Activated T-helper 1 cell treated with anti-CD3 and anti-CD28 coated beads, Interleukin-12 subunit alpha, Interleukin-12 subunit beta, Interleukin-2, Interleukin-4 antibody, amounts not matched to agents 30 ng/mL and 10 ng/mL and 1 ng/mL, durations not matched to agents 14 hours and 24 hours and 36 hours (primary cell): ENCODE results near the gene C12orf42. TPM values are rescaled to one million over a fixed set of nuclear protein-coding genes. Genes with fewer than 3 reads are reported as not detected.
A peak's percentile ranks its signal among the peaks of the same experiment; 100 is the strongest.

Source experiments
- DNase-seq: peaks from one replicate; pipeline ENCODE4 v3.0.0; 2021; ENCODE audit warnings: low spot score
- H3K27ac Mint-ChIP-seq: one replicate; pipeline ENCODE4 v1.8.0; 2021; ENCODE audit warnings: mild to moderate bottlenecking, mixed read lengths
- H3K27me3 Mint-ChIP-seq: one replicate; pipeline ENCODE4 v1.8.0; 2022; ENCODE audit warnings: mild to moderate bottlenecking, moderate library complexity, mixed read lengths; ENCODE audit not compliant: insufficient read depth
- H3K36me3 Mint-ChIP-seq: one replicate; pipeline ENCODE4 v1.8.0; 2021; ENCODE audit warnings: low read depth, mixed read lengths
- H3K4me1 Mint-ChIP-seq: one replicate; pipeline ENCODE4 v1.8.0; 2021; ENCODE audit warnings: low read depth, mixed read lengths
- H3K4me3 Mint-ChIP-seq: one replicate; pipeline ENCODE4 v1.8.0; 2021; ENCODE audit warnings: mild to moderate bottlenecking, moderate library complexity, mixed read lengths
- H3K9me3 Mint-ChIP-seq: one replicate; pipeline ENCODE4 v1.8.0; 2021; ENCODE audit warnings: mixed read lengths
- intact Hi-C: fragments of 100-400 bp; cut with micrococcal nuclease; formaldehyde crosslinking; loops from one replicate; pipeline ENCODE4 v1.15.1; 2024
- total RNA-seq: library from RNA; stranded (reverse); gene quantifications from 2 replicates; pipeline ENCODE4 v1.2.3, GENCODE V29; 2022

C12orf42 gene
- total RNA-seq, 1 donor from 2014 or later = not detected

DNA sequence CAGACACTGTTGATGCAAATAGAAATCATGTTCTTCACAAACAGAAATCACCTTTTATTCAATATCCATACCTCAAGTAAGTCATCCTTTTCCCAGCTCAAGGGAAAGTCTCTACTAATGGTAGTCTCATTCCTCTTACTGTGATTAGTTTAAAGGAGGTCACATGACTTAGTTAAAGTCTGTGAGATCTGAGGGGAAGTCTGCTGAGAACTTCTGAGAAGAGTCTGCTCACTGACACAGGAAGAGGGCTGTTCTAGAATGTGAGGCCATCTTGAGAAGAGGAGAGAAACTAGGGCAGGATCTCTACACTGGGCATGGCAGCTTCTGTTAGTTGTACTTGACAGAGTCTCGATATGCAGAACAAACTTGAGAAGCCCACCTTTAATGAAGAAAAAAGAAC lies 146.8 kb downstream of the C12orf42 start:
- H3K9me3 Mint-ChIP-seq = peaks cover 18% of the 10 kb centered on the region
- H3K4me1 Mint-ChIP-seq = peaks cover 20% of the 10 kb centered on the region
- H3K27me3 Mint-ChIP-seq = peaks cover 3% of the 10 kb centered on the region
- peak overlapping the region; percentile 39 for H3K4me3 Mint-ChIP-seq
- H3K36me3 Mint-ChIP-seq = peaks cover 3% of the 10 kb centered on the region
- intact Hi-C loops = no loop called here
- no peak for DNase-seq
- no peak overlapping the region for H3K27ac Mint-ChIP-seq

DNA sequence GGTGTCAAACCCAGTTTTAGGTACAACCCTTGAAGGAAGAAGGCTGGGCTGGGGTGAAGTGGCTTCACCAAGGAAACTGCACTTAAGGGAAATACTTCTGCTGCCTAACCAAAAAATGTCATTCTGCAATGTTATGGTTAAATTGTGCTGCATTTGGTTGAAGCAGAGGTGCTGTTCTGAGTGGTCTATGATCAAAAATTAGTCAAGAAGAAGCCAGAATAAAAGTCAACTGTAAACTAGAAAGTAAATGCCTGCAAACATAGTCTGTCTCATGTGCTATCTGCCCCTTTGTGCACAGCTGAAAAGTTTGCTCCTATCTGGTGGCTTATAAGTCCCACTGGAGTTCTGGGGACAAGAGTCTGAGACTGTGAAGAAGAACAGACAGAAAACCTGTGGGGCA lies 158.8 kb downstream of the C12orf42 start:
- Mint-ChIP-seq H3K4me1 (no peaks in the 10 kb centered on the region), H3K36me3 (no peaks in the 10 kb centered on the region), H3K4me3 (no peak overlapping the region), H3K9me3 (peaks cover 7% of the 10 kb centered on the region), H3K27me3 (no peaks in the 10 kb centered on the region), H3K27ac (no peak overlapping the region)
- DNase-seq = no peak
- intact Hi-C loops = no loop called here

DNA sequence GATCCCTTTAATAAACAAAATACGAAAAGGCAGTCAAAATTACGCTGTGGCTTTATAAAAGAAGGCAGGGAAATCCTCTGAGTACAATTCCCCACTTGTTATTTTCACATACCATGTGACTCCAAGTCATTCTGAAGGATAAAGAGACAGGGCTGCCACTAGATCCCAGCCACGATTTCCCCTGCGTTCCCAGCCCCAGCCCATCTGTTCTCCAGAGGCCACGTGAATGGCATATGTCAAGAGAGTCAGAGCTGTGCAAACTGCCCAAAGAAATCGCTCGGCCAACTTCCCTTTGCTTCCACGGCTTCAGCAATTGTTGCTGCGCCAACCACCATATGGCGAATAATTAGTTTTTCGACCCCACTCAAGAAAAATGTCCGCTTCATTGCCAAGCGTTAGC lies 161.3 kb downstream of the C12orf42 start:
- intact Hi-C loops = no loop called here
- Mint-ChIP-seq H3K27ac (no peak overlapping the region), H3K9me3 (no peaks in the 10 kb centered on the region), H3K27me3 (no peaks in the 10 kb centered on the region), H3K4me1 (no peaks in the 10 kb centered on the region), H3K4me3 (no peak overlapping the region), H3K36me3 (no peaks in the 10 kb centered on the region)
- DNase-seq = no peak

DNA sequence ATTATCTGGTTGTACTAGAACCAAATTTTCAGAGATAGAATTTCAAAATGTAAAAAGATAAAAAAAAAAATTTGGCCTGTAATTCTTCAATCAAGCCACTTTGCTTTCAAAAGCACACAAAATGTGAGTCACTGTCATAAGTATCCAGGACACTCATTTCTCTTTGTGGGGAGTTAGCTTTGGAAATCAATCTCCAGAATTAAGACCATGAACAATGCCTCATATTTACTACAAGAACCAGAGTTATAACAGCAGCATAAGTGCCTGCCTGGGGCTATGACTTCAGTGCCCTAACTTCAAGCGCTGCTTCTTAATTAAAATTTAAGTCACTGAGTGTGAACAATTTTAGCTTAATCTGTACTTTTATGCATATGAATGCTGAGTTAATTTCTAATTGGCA lies 162.1 kb downstream of the C12orf42 start:
- Mint-ChIP-seq H3K36me3 (no peaks in the 10 kb centered on the region), H3K27ac (no peak overlapping the region), H3K9me3 (no peaks in the 10 kb centered on the region), H3K27me3 (no peaks in the 10 kb centered on the region), H3K4me1 (no peaks in the 10 kb centered on the region), H3K4me3 (no peak overlapping the region)
- DNase-seq = no peak
- intact Hi-C loops = no loop called here

DNA sequence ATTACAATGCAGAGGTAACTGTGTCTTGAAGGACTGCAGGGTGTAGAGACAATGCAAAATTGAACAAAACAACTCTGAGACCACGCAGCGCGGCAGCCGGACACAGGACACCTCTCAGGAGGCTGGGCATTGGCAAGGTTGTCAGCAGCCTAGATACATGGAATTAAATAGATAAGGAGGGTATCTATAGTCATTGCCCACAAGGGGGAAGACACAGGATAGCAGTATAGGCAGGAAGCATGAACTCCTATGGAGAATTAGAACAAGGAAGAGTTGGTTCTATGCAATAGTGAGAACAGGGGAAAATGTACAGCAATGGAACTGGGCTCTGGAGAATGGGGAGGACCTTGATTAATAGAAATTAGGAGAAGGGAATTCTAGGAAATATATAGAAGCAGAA lies 164.1 kb downstream of the C12orf42 start:
- H3K36me3 Mint-ChIP-seq = no peaks in the 10 kb centered on the region
- no peaks in the 10 kb centered on the region for H3K4me1 Mint-ChIP-seq
- no peak for DNase-seq
- H3K27me3 Mint-ChIP-seq = no peaks in the 10 kb centered on the region
- H3K4me3 Mint-ChIP-seq = no peak overlapping the region
- intact Hi-C loops = no loop called here
- H3K9me3 Mint-ChIP-seq = no peaks in the 10 kb centered on the region
- no peak overlapping the region for H3K27ac Mint-ChIP-seq

DNA sequence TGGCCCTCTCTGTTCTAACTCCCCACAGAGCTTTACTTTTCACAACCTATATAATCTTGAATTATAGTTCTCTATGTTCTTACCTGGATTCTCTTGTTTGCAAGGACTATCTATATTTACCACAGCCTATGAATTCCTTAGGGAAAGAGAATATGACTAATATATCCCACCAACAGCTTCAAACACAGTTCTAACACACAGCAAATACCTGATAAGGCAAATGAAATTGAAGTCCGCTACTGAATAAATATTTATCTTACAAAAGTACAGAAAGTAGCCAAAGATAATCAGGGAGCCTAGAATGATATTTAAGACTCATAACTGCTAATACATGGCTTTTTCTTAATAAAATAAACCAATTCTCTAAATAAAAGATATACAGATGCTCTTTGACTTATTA lies 165.1 kb downstream of the C12orf42 start:
- H3K27ac Mint-ChIP-seq = no peak overlapping the region
- H3K27me3 Mint-ChIP-seq = no peaks in the 10 kb centered on the region
- intact Hi-C loops = no loop called here
- DNase-seq = no peak
- no peak overlapping the region for H3K4me3 Mint-ChIP-seq
- H3K9me3 Mint-ChIP-seq = no peaks in the 10 kb centered on the region
- H3K36me3 Mint-ChIP-seq = no peaks in the 10 kb centered on the region
- H3K4me1 Mint-ChIP-seq = no peaks in the 10 kb centered on the region

DNA sequence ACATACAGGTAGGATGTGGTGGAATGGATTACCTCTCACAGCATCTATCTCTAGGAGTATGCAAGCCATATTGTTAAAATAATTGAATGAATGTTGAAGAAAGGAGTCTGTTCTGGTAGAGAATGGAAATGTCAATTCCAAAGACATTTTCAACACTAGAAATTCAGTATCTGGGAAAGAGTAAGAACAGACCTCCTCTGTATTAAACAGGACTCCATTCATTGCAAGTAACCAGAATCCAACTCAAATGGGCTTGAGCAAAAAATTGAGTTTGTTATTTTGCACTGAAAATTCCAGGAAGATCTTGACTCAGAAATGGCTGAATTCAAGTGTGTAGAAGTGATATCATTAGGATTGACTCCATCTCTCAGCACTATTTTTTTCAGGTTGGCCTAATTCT lies 168.1 kb downstream of the C12orf42 start:
- Mint-ChIP-seq H3K9me3 (no peaks in the 10 kb centered on the region), H3K4me3 (no peak overlapping the region), H3K27me3 (no peaks in the 10 kb centered on the region), H3K27ac (no peak overlapping the region), H3K36me3 (no peaks in the 10 kb centered on the region), H3K4me1 (no peaks in the 10 kb centered on the region)
- intact Hi-C loops = loop anchor here (5.0 kb wide), 1 partner anchor 180 kb away; no protein-coding TSS in a partner anchor
- DNase-seq = no peak

DNA sequence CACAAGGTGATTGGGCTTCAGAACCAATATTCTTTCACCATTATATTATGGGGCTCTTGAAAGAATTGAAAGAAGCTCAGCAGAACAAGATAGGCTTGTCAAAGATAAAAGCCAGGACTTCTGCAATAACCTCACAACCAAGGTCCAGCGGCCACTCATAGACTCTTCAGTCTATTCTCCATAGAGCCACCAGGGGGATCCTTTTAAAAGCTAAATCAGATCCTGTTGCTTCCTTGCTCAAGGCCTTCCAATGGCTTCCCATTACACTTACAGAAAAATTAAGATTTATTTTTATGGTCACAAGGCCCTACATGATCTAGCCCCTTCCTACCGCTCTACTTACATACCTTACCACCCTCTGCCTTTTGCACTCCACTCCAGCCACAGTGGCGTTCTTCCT lies 169.6 kb downstream of the C12orf42 start:
- DNase-seq = no peak
- Mint-ChIP-seq H3K4me3 (no peak overlapping the region), H3K27me3 (no peaks in the 10 kb centered on the region), H3K9me3 (peaks cover 4% of the 10 kb centered on the region), H3K4me1 (no peaks in the 10 kb centered on the region), H3K27ac (no peak overlapping the region), H3K36me3 (no peaks in the 10 kb centered on the region)
- intact Hi-C loops = loop anchor here (1.0 to 5.0 kb wide), 2 partner anchors 181 to 222 kb away; no protein-coding TSS in a partner anchor

DNA sequence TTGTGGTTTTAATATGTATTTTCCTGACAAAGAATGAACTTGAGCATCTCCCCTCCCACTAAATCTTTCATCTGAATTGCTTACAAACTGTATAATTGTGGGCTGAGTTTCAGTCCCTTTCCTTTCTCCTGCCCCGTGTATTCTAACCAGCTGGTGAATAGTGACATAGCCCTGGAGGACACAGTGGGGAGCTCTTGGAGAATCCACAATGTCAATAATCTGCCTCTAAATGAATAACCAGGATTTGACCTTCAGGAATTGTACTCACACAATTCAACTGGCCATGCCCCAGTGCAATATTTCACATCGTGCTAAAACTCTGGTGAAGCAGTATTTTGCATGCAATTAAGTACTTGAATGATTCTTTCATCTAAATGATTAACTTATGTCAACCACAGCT lies 177.2 kb downstream of the C12orf42 start:
- Mint-ChIP-seq H3K4me1 (peaks cover 6% of the 10 kb centered on the region), H3K9me3 (peaks cover 20% of the 10 kb centered on the region), H3K27ac (no peak overlapping the region), H3K4me3 (no peak overlapping the region), H3K36me3 (no peaks in the 10 kb centered on the region), H3K27me3 (peaks cover 3% of the 10 kb centered on the region)
- DNase-seq = no peak
- intact Hi-C loops = no loop called here

DNA sequence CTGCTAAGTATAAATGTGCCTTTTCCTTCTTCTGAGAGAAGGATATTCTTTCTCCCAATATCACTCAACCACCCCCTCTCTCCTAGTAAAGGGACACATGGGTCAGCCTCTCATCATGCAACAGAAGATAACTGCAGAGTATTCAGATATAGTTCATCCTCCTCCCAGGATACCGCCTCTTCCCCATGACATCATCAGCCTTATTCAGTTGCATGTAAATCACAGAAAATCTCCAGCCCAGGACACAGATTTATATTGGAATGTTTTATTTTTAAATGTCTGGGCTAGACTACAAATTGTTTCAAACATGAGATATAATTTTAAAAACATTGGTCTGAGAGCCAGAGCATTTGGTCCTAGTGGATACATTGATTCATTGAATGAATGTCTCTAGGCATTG lies 178.5 kb downstream of the C12orf42 start:
- H3K9me3 Mint-ChIP-seq = peaks cover 20% of the 10 kb centered on the region

DNA sequence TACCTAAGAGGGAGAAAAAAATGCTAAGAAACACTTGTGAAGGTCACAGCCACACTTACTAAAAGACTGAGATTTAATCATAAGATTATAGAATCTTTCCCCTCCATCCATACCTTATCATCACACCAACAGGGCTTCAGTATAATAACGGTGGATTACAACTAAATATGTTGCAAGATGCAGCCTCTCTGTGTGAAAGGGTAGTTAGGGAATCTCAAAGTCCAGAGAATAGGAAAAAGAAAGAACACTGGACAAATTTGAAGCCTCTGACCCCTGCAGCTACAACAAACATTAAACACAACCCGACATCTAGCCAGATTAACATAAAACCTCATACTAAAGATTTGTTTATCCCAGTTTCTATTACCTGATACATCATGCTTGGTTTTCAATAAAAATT lies 181.0 kb downstream of the C12orf42 start:
- Mint-ChIP-seq H3K4me3 (no peak overlapping the region), H3K27ac (no peak overlapping the region), H3K4me1 (peaks cover 8% of the 10 kb centered on the region), H3K36me3 (no peaks in the 10 kb centered on the region), H3K27me3 (peaks cover 3% of the 10 kb centered on the region), H3K9me3 (peaks cover 12% of the 10 kb centered on the region)
- no peak for DNase-seq
- intact Hi-C loops = no loop called here

More for the DNA sequence above, 178.5 kb downstream of the C12orf42 start:
- H3K36me3 Mint-ChIP-seq = no peaks in the 10 kb centered on the region
- H3K27ac Mint-ChIP-seq = no peak overlapping the region
- no peak overlapping the region for H3K4me3 Mint-ChIP-seq
- peaks cover 3% of the 10 kb centered on the region for H3K27me3 Mint-ChIP-seq
- DNase-seq = no peak
- intact Hi-C loops = no loop called here
- peaks cover 8% of the 10 kb centered on the region for H3K4me1 Mint-ChIP-seq

DNA sequence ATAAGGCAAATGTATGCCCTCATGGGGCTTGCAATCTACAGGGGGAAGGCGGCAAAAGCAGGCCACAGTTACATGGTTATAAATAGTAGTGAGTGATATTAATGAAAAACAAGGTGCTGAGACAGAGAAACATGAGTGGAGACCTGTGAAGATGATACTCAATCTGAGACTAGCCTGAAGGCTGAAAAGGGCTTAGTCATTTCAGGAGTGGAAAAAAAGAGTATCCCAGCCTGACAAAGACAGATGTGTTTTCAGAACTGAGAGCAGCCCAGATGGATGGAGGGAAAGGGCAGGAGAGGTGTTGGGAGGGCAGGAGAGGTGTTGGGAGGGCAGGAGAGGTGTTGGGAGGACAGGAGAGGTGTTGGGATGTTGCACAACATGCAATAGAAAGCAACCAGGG lies 181.9 kb downstream of the C12orf42 start:
- peaks cover 8% of the 10 kb centered on the region for H3K4me1 Mint-ChIP-seq
- H3K4me3 Mint-ChIP-seq = no peak overlapping the region
- no peaks in the 10 kb centered on the region for H3K36me3 Mint-ChIP-seq
- intact Hi-C loops = no loop called here
- peak overlapping the region; percentile 6 for H3K27ac Mint-ChIP-seq
- H3K27me3 Mint-ChIP-seq = peaks cover 3% of the 10 kb centered on the region
- no peak for DNase-seq
- H3K9me3 Mint-ChIP-seq = peaks cover 10% of the 10 kb centered on the region

DNA sequence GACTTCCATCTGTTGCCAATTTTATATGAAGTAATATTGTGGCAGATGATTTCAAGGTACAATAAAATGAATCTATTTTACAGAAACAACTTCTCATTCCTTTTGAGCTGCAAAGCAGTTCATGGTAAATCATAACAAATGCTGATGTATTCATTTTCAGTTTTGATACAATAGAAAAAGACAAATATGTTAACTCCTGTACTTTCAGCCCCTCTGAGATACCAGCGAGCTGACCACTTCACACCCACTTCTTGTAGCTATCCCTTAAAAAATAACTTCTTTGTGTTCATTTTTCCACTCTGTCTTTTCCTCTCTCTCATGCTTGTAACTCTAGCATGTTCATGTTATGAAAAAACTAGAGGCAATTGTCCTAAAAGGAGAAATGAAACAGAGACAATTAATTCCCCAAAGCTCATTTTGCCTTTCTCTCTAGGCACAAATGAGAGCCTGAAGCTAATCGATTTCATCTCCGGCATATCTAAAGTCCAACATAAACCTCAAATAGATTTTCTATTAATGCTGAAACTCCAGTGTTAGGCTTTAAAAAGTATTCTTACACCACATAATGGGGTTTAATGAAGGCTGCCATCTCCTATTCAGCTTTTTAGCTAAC lies 182.9 kb downstream of the C12orf42 start:
- Mint-ChIP-seq H3K36me3 (no peaks in the 10 kb centered on the region), H3K9me3 (peaks cover 10% of the 10 kb centered on the region), H3K27me3 (peaks cover 3% of the 10 kb centered on the region), H3K4me3 (no peak overlapping the region), H3K4me1 (peaks cover 8% of the 10 kb centered on the region), H3K27ac (no peak overlapping the region)
- DNase-seq = no peak
- intact Hi-C loops = no loop called here
